ENCODE results near the gene PLA2G5. TPM values are rescaled to one million over a fixed set of nuclear protein-coding genes. Genes with fewer than 3 reads are reported as not detected.

PLA2G5 gene
- total RNA-seq, 1 donor from 2014 or later, result under 0.01 TPM

GRCh38 chr1:20089328-20090077 is 19.5 kb downstream of the PLA2G5 start:
- DNase-seq (ENCODE audit: low read depth in 2 of 2), result no peak

GRCh38 chr1:20090119-20090518 is 20.1 kb downstream of the PLA2G5 start:
- no peak for DNase-seq (ENCODE audit: low read depth in 2 of 2)

- DNase-seq (ENCODE audit: low read depth in 2 of 2), result no peak
These were observed 20.6 kb downstream of the PLA2G5 start for GRCh38 chr1:20090641-20091040.

DNA sequence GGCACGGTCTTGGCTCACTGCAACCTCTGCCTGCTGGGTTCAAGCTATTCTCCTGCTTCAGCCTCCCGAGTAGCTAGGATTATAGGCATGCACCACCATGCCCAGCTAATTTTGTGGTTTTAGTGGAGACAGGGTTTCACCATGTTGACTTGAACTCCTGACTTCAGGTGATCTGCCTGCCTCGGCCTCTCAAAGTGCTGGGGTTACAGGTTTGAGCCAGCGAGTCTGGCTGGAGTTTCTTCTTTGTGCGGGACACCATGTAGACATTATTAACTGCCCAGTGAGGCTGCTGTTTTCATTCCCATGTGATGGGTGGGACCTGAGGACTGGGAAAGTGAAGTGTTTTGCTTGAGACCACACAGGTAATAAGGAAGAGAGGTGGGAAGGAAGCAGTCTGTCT is 23.3 kb downstream of the PLA2G5 start:
- DNase-seq (ENCODE audit: low read depth in 2 of 2), result no peak

DNA sequence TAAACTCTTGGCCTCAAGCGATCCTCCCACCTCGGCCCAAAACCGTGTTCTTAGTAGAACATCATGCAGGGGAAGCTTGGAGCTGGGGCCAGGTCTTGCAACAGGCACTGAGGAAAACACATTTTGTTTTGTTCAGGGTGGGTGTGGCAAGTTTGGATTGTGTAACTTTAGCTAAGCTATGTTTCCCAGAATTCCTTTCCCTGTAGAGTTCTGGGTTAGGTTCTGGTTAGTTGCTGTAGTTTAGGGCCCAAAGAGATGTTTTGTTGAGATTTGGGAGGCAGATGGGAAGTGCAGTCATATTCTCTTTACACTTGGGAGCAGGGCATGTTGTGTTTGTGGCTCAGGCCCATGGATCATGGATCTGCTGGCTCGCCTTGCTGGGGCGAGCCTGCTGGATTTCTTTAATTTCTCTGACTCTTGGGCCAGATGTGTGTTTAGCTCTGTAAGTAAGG is 24.0 kb downstream of the PLA2G5 start:
- DNase-seq (ENCODE audit: low read depth in 2 of 2), result no peak

DNA sequence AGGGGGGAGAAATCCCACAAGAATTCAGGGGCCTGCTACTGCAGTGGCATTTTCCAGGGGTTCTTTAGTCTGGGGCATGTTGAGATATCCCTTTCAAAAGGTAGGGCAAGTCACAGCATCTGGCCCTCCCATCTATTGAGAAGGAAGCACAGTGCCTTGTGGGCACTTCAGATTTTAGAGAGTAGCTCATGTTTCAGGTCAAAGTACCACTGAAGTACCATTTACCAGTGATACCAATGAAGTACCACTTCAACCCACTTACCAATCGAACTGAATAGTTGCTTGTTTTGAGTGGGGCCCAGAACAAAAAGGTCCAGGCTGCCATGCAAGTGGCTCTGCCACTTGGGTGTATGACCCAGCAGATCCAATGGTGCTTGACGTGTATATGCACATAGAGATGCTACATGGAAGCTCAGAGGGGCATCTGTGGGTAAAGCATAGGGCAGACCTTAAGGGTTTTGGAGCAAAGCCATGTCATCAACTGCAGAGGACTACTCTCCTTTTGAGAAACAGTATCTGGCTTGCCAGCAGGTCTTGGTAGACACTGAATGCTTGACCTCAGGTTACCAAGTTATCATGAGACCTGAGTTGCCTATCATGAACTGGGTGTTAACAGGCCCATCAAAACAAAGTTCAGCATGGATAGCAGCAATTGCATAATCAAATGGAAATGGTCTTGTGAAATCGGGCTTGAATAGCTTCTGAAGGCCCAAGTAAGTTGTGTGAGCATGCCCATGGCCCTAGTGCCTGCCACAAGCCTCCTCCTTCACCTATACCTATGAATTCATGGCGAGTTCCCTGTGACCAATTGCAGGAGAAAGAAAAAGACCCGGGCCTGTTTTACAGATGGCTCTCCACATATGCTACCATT is 25.8 kb downstream of the PLA2G5 start:
- DNase-seq (ENCODE audit: low read depth in 2 of 2), result no peak

- no peak for DNase-seq (ENCODE audit: low read depth in 2 of 2)
These were observed 26.9 kb downstream of the PLA2G5 start for GRCh38 chr1:20096840-20097447.

- no peak for DNase-seq (ENCODE audit: low read depth in 2 of 2)
These were observed 29.5 kb downstream of the PLA2G5 start for GRCh38 chr1:20099533-20099932.

GRCh38 chr1:20100632-20101355 is 30.8 kb downstream of the PLA2G5 start:
- peak; percentile 68 to 71 for DNase-seq (ENCODE audit: low read depth in 2 of 2)

GRCh38 chr1:20102875-20103274 is 32.9 kb downstream of the PLA2G5 start:
- DNase-seq (ENCODE audit: low read depth in 2 of 2), result peak in 1 of 2 donors; percentile 41

DNA sequence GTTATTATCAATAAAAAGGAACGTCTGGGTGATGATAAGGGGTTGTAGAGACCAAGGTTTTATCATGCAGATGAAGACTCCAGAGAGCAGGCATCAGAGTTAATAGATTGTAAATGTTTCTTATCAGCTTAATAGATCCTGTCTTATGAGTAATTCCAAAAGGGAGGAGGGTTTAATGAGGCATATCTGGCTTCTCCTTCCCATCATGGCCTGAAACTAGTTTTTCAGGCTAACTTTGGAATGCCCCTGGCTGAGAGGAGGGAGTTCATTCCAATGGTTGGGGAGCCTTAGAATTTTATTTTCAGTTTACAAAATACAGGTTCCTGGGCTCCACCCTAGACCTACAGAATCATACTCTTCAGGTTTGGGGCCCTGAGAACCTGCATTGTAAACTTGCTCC is 35.9 kb downstream of the PLA2G5 start:
- no peak for DNase-seq (ENCODE audit: low read depth in 2 of 2)

DNA sequence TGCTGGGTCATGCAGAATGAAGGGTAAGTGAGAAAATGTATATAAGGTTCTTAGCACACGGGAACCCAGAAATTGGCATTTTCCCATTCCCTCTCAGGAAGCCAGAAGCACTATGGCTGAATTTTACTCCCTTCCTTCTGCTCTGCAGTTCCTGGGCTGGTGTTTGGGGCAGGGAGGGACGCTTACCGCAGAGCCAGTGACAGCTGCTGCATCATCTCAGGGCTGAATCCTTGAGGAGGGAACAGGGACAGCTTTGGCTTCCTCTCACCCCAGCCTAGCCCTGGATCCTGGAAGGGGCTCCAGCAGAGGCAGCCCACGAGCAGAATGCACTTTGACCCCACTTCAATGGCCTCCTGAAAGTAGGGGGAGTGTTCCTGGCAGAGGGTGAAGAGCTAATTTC is 37.4 kb downstream of the PLA2G5 start:
- DNase-seq (ENCODE audit: low read depth in 2 of 2), result no peak

- DNase-seq (ENCODE audit: low read depth in 2 of 2), result no peak
These were observed 37.8 kb downstream of the PLA2G5 start for GRCh38 chr1:20107796-20108195.

DNA sequence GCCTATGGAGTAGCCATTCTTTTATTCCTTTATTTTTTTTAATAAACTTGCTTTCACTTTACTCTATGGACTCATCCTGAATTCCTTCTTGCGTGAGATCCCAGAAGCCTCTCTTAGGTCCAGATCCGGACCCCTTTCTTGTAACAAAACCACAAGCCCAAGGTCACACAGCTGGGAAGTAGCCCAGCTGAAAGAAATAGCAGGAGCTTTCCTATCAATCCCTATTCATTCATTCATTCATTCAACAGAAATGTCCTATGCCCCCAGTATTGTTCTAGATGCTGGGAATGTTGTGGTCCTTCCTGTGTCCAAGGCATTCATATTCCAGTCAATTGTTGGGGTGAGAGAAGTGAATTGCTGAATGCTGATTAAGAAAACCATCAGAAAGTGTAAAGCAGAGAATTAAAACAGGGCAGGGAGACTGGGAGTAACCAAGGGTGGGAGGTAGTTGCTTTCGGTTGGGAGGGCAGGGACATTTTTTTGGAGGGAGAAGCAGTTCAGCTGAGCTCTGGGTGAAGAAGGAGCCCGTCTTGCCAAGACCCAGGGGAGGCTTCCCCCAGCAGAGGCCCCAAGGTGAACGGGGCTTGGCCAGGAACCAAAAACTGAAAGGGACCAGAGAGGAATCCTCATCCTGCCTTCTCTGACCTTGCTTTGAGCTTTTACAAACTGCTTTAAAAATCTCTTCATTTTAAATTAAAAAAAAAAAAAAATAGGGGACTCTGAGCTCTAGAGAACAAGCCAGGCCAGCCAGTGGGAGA is 38.6 kb downstream of the PLA2G5 start:
- peak in 1 of 2 donors; percentile 36 for DNase-seq (ENCODE audit: low read depth in 2 of 2)

DNA sequence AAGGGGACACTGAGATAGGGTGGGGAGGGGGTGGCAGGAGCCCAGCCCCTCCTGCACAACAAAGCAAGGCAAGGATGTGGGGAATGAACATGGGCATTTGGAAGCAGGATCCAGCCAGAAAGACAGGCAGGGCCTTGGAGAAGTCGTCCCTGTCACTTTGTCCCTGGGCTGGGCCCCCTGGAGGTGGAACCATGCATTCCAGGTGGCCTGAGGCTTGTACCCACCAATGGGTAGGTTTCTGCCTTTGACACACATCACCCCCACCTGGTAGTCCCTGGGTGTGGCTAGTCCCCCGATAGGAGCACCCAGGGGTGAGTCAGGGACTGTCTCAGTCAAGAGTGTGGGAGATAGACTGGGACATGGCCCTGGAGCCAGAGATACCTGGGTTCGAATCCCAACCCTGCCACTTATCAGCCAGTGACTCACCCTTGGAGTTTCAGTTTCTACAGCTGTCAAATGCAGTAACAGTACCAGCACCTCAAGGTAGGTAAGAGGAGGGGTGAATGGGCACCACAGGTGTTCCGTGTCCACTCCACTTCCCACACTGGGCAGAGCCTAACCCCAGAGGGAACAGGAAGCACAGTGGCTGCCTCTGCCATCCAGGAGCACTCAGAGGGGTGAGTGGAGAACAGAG is 39.3 kb downstream of the PLA2G5 start:
- DNase-seq (ENCODE audit: low read depth in 2 of 2), result no peak

DNA sequence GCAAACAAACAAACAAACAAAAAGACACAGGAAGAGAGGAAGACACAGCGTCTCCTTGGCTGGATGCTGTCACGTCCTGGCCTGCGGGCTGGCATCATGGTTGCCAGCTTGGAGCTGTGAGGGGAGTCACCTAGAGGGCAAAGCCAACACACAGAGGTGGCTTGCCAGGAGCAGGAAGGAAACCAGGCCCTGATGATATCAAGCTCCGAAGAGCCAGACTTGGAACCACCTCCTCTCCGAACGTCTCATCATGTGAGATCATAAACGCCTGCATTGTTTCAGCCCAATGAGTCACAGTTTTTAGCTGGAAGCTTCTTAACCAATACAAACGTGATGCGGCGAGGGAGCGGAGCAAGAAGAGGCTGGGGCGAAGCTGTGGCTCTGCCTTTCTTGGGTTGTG is 40.7 kb downstream of the PLA2G5 start:
- DNase-seq (ENCODE audit: low read depth in 2 of 2), result peak; percentile 29 to 94

GRCh38 chr1:20111452-20111851 is 41.5 kb downstream of the PLA2G5 start:
- no peak for DNase-seq (ENCODE audit: low read depth in 2 of 2)

DNA sequence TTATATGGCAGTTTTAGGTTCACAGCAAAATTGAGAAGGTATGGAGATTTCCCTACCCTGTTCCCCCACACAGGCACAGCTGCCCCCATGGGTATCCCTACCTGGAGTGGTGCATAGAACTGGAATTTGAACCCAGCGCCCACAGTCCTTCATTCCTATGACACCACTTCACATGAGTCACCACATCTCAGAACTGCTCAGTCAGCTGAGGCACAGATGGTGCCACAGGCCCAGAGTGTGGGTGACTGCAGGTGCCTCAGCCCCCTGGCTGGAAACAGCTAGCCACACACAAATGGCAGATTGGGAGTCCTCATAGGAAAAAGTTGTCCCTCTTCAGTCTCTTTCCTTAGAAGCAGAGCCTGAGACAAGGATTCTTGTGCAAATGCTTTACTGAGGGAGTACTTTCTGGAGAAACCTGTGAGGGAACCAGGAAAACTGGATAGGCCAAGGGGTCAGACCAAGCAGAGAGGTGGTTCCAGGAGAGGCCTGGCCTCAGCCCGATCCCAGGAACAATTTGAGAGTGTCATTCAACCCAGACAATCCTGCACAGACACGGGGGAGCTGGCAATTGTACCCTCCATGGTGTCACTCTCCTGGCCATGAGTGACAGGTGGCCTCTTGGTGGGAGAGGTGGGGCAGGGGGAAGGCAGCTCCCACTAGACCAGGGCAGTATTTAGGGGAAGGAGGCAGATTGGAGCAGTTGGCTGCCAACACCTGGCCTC is 42.4 kb downstream of the PLA2G5 start:
- DNase-seq (ENCODE audit: low read depth in 2 of 2), result no peak

- DNase-seq (ENCODE audit: low read depth in 2 of 2), result no peak
These were observed 44.1 kb downstream of the PLA2G5 start for GRCh38 chr1:20114021-20114648.
